Sigmoid colon (tissue), 4 donors: ENCODE measurements around the gene C1orf56.

Experiments
- POLR2AphosphoS5 ChIP-seq, 4 donors: sonication (generic); formaldehyde crosslinking; IDR thresholded peaks; one replicate each; pipeline ENCODE4 v1.6.1; 2017; ENCODE audit warnings: antibody characterized with exemption in 4 of 4
- TF ChIP-seq, protein P1 (sequence below), 4 experiments: fragments of 450-650 bp in 3 of 4; fragments of 200-600 bp in 1 of 4; IDR thresholded peaks; one replicate each; pipeline ENCODE4 v1.5.1; 2016 to 2019; ENCODE audit warnings: antibody characterized with exemption in 4 of 4, mild to moderate bottlenecking in 3 of 4, moderate library complexity in 2 of 4

DNA sequence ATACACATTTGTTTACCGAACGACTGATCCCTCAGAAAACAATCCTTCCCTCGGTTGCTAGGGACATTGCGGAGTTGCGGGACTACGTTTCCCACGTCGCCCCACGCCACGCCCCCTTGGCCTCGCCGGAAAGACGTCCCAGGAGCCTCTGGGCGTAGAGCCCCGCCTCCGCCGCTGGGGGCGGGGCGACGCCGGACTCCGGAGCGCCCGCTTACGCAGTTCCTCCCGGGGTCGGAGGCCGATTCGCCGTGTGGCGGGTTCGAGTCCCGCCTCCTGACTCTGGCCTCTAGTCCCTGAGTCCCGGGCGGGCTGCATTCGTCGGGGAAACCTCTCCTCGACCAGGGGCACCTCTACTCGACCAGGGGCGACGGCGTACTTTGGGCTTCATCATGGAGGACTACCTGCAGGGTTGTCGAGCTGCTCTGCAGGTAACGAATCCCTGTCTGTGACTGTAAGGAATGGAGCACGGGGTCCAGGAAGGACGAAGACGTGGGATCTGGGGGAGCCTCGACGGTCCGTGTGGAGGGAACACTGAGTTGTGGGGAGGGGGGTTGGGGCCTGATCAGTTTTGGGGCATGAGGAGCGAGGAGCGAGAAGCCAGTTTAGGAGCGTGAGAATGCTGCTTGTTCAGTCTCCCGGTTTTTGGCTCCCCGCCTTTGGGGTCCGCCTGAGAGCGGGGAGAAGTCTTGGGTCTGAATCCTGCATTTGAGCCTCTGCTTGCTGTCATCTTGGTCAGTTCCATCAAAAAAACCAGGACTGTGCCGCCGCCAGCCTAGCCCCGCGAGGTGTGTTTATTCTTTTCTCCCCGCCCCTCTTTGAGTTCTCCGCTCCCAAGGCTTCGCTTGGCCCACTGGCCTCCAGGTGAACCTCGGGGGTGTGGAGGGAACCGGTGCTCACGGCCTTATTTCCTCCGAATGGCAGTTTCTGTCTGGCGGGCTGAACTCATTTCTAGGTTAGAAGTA, 39.0 kb upstream of the C1orf56 start, which contains the start of gene PRUNE1:
- TF ChIP-seq, protein P1, sequence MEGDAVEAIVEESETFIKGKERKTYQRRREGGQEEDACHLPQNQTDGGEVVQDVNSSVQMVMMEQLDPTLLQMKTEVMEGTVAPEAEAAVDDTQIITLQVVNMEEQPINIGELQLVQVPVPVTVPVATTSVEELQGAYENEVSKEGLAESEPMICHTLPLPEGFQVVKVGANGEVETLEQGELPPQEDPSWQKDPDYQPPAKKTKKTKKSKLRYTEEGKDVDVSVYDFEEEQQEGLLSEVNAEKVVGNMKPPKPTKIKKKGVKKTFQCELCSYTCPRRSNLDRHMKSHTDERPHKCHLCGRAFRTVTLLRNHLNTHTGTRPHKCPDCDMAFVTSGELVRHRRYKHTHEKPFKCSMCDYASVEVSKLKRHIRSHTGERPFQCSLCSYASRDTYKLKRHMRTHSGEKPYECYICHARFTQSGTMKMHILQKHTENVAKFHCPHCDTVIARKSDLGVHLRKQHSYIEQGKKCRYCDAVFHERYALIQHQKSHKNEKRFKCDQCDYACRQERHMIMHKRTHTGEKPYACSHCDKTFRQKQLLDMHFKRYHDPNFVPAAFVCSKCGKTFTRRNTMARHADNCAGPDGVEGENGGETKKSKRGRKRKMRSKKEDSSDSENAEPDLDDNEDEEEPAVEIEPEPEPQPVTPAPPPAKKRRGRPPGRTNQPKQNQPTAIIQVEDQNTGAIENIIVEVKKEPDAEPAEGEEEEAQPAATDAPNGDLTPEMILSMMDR (IDR thresholded peaks at IDR 0.05): no peak
- TF ChIP-seq POLR2AphosphoS5 (IDR thresholded peaks at IDR 0.05): peak; percentile 74 to 87 (median 84)
